H1 (cell line): ENCODE measurements around the gene ATP9B.
"Not testable (repeated sequence)": the region's sequence is repeated elsewhere in the genome, so short reads cannot be mapped to it uniquely, and the experiment has no call there.

Source experiments
- CEBPB ChIP-seq: IDR thresholded peaks from 2 replicates; pipeline ENCODE4 v1.6.1; 2012; ENCODE audit warnings: low read depth, low read length
- KDM5A ChIP-seq: fragments of 200-600 bp; IDR thresholded peaks from 2 replicates; pipeline ENCODE4 v1.7.1; 2012; ENCODE audit warnings: mild to moderate bottlenecking, low read length, inconsistent platforms, mixed read lengths
- NRF1 ChIP-seq: IDR thresholded peaks from 2 replicates; pipeline ENCODE4 v1.6.1; 2011; ENCODE audit warnings: mild to moderate bottlenecking, low read depth, low read length, improper control_type of control experiment
- POLR2A ChIP-seq, 2 experiments: IDR thresholded peaks; 1 replicate in 1 of 2; 2 replicates in 1 of 2; pipeline ENCODE4 v1.6.1; 2011; ENCODE audit warnings: low read depth in 2 of 2, low read length in 2 of 2, mild to moderate bottlenecking in 2 of 2; ENCODE audit errors: control extremely low read depth in 1 of 2
- SP1 ChIP-seq: IDR thresholded peaks from 2 replicates; pipeline ENCODE4 v1.6.1; 2011; ENCODE audit warnings: low read depth, low read length
- SUZ12 ChIP-seq: fragments of 200-600 bp; sonication (generic); IDR thresholded peaks from 2 replicates; pipeline ENCODE4 v1.6.1; 2012; ENCODE audit warnings: mild to moderate bottlenecking, inconsistent platforms, low read length, moderate library complexity, mixed read lengths
- TAF7 ChIP-seq: optimal IDR thresholded peaks from 2 replicates; pipeline ENCODE3; 2011; ENCODE audit warnings: low read depth, mild to moderate bottlenecking, inconsistent platforms, low read length, moderate library complexity, borderline replicate concordance
- USF2 ChIP-seq: IDR thresholded peaks from 2 replicates; pipeline ENCODE4 v1.6.1; 2011; ENCODE audit warnings: low read length, improper control_type of control experiment
- TF ChIP-seq, protein P1 (sequence below), 3 experiments: IDR thresholded peaks; 1 replicate in 2 of 3; 2 replicates in 1 of 3; pipeline versions ENCODE4 v1.5.1 to v1.6.1; 2011; ENCODE audit warnings: low read length in 3 of 3, mild to moderate bottlenecking in 3 of 3, inconsistent platforms in 2 of 3, low read depth in 1 of 3, moderate library complexity in 1 of 3; ENCODE audit not compliant: insufficient read depth in 1 of 3; ENCODE audit errors: control extremely low read depth in 1 of 3

GRCh38 chr18:79376661-79377060, 307.5 kb downstream of the ATP9B start:
- TF ChIP-seq SP1; TAF7; CEBPB; KDM5A; POLR2A (IDR thresholded peaks at IDR 0.05; ENCODE audit: control extremely low read depth in 1 of 2, low read depth in 2 of 2, low read length in 2 of 2); SUZ12; NRF1; USF2: not testable (repeated sequence)
- TF ChIP-seq, protein P1, sequence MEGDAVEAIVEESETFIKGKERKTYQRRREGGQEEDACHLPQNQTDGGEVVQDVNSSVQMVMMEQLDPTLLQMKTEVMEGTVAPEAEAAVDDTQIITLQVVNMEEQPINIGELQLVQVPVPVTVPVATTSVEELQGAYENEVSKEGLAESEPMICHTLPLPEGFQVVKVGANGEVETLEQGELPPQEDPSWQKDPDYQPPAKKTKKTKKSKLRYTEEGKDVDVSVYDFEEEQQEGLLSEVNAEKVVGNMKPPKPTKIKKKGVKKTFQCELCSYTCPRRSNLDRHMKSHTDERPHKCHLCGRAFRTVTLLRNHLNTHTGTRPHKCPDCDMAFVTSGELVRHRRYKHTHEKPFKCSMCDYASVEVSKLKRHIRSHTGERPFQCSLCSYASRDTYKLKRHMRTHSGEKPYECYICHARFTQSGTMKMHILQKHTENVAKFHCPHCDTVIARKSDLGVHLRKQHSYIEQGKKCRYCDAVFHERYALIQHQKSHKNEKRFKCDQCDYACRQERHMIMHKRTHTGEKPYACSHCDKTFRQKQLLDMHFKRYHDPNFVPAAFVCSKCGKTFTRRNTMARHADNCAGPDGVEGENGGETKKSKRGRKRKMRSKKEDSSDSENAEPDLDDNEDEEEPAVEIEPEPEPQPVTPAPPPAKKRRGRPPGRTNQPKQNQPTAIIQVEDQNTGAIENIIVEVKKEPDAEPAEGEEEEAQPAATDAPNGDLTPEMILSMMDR (IDR thresholded peaks at IDR 0.05; ENCODE audit: control extremely low read depth in 1 of 3, insufficient read depth in 1 of 3, low read depth in 1 of 3, low read length in 3 of 3): not testable (repeated sequence)
